T-cell (primary cell): ENCODE results near the gene HAO1. TPM values are rescaled to one million over a fixed set of nuclear protein-coding genes. Genes with fewer than 3 reads are reported as not detected.

Experiments used
- ATAC-seq, 4 experiments: fragments of 200-7000 bp in 3 of 4; fragments of 150-1000 bp in 1 of 4; cut with Tn5 transposase; replicated peaks in 1 of 4; 1 replicate in 3 of 4; 2 replicates in 1 of 4; pipeline ENCODE4 v1.10.0; 2021; ENCODE audit warnings: moderate library complexity in 3 of 4, mild to moderate bottlenecking in 2 of 4, moderate number of reproducible peaks in 1 of 4
- CTCF ChIA-PET, 2 donors: fragments of 300-600 bp; sonication (Branson Sonifier 250); formaldehyde crosslinking; loops; one replicate each; lab custom pipeline; 2022; ENCODE audit warnings: antibody characterized with exemption in 2 of 2; lab: Charles Lee
- POLR2A ChIA-PET, 2 donors: fragments of 300-600 bp; sonication (Branson Sonifier 250); formaldehyde crosslinking; loops; one replicate each; lab custom pipeline; 2022; ENCODE audit warnings: antibody characterized with exemption in 2 of 2; lab: Charles Lee
- DNase-seq, 35 experiments: peaks; one replicate each; pipeline versions ENCODE4 v3.0.0 to v3.0.0-alpha.2; 2013 to 2023
- H3K27ac ChIP-seq: one replicate; pipeline ENCODE4 v1.5.1; 2013; ENCODE audit warnings: low read length
- H3K27me3 ChIP-seq, 2 experiments: replicated peaks in 1 of 2; 1 replicate in 1 of 2; 2 replicates in 1 of 2; pipeline versions ENCODE4 v1.6.1 to v1.7.0; 2013; ENCODE audit warnings: low read length in 1 of 2, mixed read lengths in 1 of 2; ENCODE audit not compliant: control insufficient read depth in 2 of 2, insufficient read depth in 2 of 2; ENCODE audit errors: extremely low read depth in 1 of 2
- H3K36me3 ChIP-seq, 2 donors: 1 replicate in 1 of 2; 2 replicates in 1 of 2; pipeline versions ENCODE4 v1.6.1 to v1.7.0; 2013; ENCODE audit warnings: low read length in 1 of 2; ENCODE audit not compliant: control insufficient read depth in 2 of 2, insufficient read depth in 1 of 2; ENCODE audit errors: extremely low read depth in 1 of 2
- H3K4me1 ChIP-seq, 2 experiments: 1 replicate in 1 of 2; 2 replicates in 1 of 2; pipeline versions ENCODE4 v1.6.1 to v1.7.0; 2013; ENCODE audit warnings: low read length in 2 of 2, mixed read lengths in 1 of 2; ENCODE audit not compliant: insufficient read depth in 2 of 2, control insufficient read depth in 1 of 2; ENCODE audit errors: extremely low read depth in 1 of 2
- H3K4me3 ChIP-seq, 2 donors: 1 replicate in 1 of 2; 2 replicates in 1 of 2; pipeline versions ENCODE4 v1.5.1 to v1.7.0; 2013; ENCODE audit warnings: mild to moderate bottlenecking in 2 of 2, low read length in 1 of 2, moderate library complexity in 1 of 2; ENCODE audit not compliant: control insufficient read depth in 1 of 2; ENCODE audit errors: extremely low read depth in 1 of 2
- H3K9me3 ChIP-seq: 2 replicates; pipeline ENCODE4 v1.7.0; 2013
- H3K27ac Mint-ChIP-seq, 2 donors: one replicate each; pipeline ENCODE4 v1.8.0; 2020 to 2021; ENCODE audit warnings: mild to moderate bottlenecking in 2 of 2, mixed read lengths in 2 of 2
- H3K27me3 Mint-ChIP-seq, 2 donors: one replicate each; pipeline ENCODE4 v1.8.0; 2021 to 2022; ENCODE audit warnings: mixed read lengths in 2 of 2
- H3K36me3 Mint-ChIP-seq: one replicate; pipeline ENCODE4 v1.8.0; 2021; ENCODE audit warnings: mixed read lengths
- H3K4me1 Mint-ChIP-seq, 3 donors: one replicate each; pipeline ENCODE4 v1.8.0; 2020 to 2022; ENCODE audit warnings: mixed read lengths in 3 of 3, mild to moderate bottlenecking in 1 of 3
- H3K4me3 Mint-ChIP-seq, 3 donors: one replicate each; pipeline ENCODE4 v1.8.0; 2020 to 2022; ENCODE audit warnings: mild to moderate bottlenecking in 3 of 3, mixed read lengths in 3 of 3, moderate library complexity in 3 of 3
- H3K9me3 Mint-ChIP-seq, 3 donors: one replicate each; pipeline ENCODE4 v1.8.0; 2020 to 2022; ENCODE audit warnings: mixed read lengths in 3 of 3
- WGBS: methylation state at CpG from one replicate; pipeline ENCODE4 v1.1.5; 2013; ENCODE audit warnings: missing lambda C conversion rate; ENCODE audit not compliant: insufficient coverage; 5-methylcytosine and 5-hydroxymethylcytosine counted together
- total RNA-seq, 35 experiments: library from RNA in 6 of 35; stranded (reverse) in 6 of 35; fragments of 120-200 nt in 1 of 35; gene quantifications; one replicate each; pipeline versions ENCODE4 v1.2.1 to v1.2.4 and lab custom pipeline; 2013 to 2026

Gene HAO1
- total RNA-seq, 5 donors from 2014 or later (not counting 1 experiment from before 2014, with no cell fraction given), result not detected

DNA sequence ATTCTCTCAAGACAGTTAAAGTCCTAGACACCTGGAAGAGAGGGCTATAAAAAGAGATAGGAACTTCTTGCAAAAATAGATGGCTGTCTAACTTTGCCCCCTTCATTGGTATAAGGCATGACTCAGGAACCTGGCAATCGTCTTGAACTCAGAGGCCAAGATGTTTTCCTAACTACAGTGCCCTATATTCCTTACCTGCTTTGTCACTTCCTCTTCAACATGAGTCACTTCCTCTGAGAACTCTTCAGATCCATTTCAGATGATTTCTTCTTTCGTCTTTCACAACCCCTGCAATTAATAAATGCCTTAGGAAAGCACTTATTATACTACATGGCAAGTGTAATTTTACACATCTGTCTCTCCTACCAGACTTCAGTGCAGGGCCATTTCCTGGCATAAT, 83.5 kb downstream of the HAO1 start:
- ChIA-PET POLR2A (interaction anchor here in 1 of 2 donors (0.7 kb wide), 1 partner anchor 723 kb away, joined by 4 read pairs; no protein-coding TSS in a partner anchor), CTCF (no interaction called here)
- Mint-ChIP-seq H3K4me3 (no peak overlapping the region), H3K4me1 (no peaks in the 10 kb centered on the region), H3K9me3 (no peaks in the 10 kb centered on the region), H3K27me3 (peaks cover 0 to 4% of the 10 kb centered on the region in 2 donors), H3K27ac (no peak overlapping the region), H3K36me3 (no peaks in the 10 kb centered on the region)
- no peak for DNase-seq
- 0% methylated on average over 1 of the region's 2 CpGs for WGBS
- no peak for ATAC-seq
- Histone ChIP-seq H3K27me3 (no peaks in the 10 kb centered on the region), H3K36me3 (no peaks in the 10 kb centered on the region), H3K9me3 (no peaks in the 10 kb centered on the region), H3K27ac (no peak overlapping the region), H3K4me3 (no peak overlapping the region), H3K4me1 (no peaks in the 10 kb centered on the region)

DNA sequence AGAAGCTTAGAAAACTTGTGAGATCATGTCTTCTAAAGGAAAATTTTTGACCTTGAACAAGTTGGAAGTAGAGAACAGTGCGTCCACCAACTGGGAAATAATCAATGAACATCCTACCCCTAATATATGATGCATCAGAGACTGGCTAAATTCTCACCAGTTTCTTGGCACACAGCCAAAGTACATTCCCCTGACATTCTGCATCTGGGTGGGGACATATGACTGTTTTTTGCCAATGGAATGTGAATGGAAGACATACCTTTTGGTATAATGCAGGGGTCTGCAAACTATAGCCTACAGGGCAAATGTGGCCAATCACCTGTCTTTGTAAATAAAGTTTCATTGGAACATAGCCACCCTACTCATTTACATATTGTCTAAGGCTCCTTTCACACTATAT, 84.7 kb downstream of the HAO1 start:
- no peaks in the 10 kb centered on the region for H3K36me3 Mint-ChIP-seq
- Histone ChIP-seq H3K4me1 (no peaks in the 10 kb centered on the region), H3K36me3 (no peaks in the 10 kb centered on the region), H3K4me3 (no peak overlapping the region), H3K27ac (no peak overlapping the region), H3K9me3 (no peaks in the 10 kb centered on the region), H3K27me3 (no peaks in the 10 kb centered on the region)
- CTCF ChIA-PET, result no interaction called here
- ATAC-seq (no peak), DNase-seq (no peak)
- H3K4me1 Mint-ChIP-seq, result no peaks in the 10 kb centered on the region
- no peak overlapping the region for H3K27ac Mint-ChIP-seq
- H3K4me3 Mint-ChIP-seq, result no peak overlapping the region
- peaks cover 3 to 4% of the 10 kb centered on the region in 2 donors for H3K27me3 Mint-ChIP-seq
- H3K9me3 Mint-ChIP-seq, result no peaks in the 10 kb centered on the region
- WGBS, result no CpG with 5 or more reads among the region's 1 CpG
- POLR2A ChIA-PET, result no interaction called here

DNA sequence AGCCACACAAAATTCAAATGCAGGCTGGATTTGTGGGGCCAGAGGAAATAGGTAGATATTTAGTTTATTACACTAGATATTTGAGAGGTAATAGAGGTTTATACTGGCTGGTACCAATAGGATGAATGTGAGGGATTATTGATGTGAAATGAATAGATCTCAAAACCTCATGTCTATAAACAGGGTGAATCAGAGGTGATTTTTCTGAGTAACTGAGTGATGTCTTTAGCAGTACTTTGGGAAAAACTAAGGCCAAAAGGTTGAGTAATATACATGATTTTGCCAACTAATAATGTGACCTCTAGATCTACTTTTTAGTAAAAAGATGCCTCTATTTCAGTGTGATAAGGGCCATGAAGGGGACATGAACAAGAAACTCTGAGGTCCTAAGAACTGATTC, 86.8 kb downstream of the HAO1 start:
- DNase-seq (no peak), ATAC-seq (no peak)
- H3K4me1 Mint-ChIP-seq, result no peaks in the 10 kb centered on the region
- Histone ChIP-seq H3K4me3 (no peak overlapping the region), H3K27ac (no peak overlapping the region), H3K27me3 (no peaks in the 10 kb centered on the region), H3K36me3 (no peaks in the 10 kb centered on the region), H3K4me1 (no peaks in the 10 kb centered on the region), H3K9me3 (no peaks in the 10 kb centered on the region)
- ChIA-PET CTCF (no interaction called here), POLR2A (no interaction called here)
- H3K9me3 Mint-ChIP-seq, result no peaks in the 10 kb centered on the region
- H3K27me3 Mint-ChIP-seq, result peaks cover 3 to 6% of the 10 kb centered on the region in 2 donors
- no peak overlapping the region for H3K4me3 Mint-ChIP-seq
- H3K36me3 Mint-ChIP-seq, result no peaks in the 10 kb centered on the region
- H3K27ac Mint-ChIP-seq, result no peak overlapping the region

DNA sequence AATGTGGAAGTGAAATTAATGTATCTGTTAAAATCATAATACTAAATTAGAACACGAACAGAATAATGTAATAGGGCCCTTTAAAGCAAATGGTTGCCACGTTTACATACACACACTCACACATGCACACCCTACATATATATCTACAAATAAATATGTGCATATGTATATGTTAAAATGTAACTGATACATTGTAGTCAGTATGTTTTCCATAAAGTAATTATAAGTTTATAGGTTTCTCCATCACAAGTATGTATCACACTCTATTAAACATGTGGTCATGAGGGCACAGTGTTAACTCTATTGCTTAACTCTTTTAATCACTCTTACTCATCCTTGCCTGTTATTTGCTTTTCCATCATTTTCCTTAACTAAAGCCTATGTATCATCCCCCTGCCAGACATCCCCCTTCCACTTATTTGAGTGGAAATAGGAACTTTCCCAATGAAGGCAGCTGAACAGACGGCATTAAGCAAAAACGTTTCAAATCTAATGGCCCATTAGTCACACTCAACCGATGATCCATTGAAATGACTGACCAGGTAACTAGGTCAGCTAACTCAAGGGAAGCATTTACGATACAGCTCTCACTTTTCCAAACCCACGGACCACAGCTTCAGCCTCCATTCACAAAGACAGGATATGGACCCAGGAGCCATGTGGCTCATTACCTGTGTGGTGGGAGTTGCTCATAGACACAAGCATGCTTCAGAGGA, 89.3 kb downstream of the HAO1 start:
- ATAC-seq (no peak), DNase-seq (no peak)
- peaks cover 3 to 5% of the 10 kb centered on the region in 2 donors for H3K27me3 Mint-ChIP-seq
- CTCF ChIA-PET, result no interaction called here
- H3K9me3 Mint-ChIP-seq, result no peaks in the 10 kb centered on the region
- POLR2A ChIA-PET, result no interaction called here
- no peaks in the 10 kb centered on the region for H3K27me3 ChIP-seq
- H3K27ac ChIP-seq, result no peak overlapping the region
- no peaks in the 10 kb centered on the region for H3K4me1 ChIP-seq
- no peak overlapping the region for H3K4me3 ChIP-seq
- H3K4me3 Mint-ChIP-seq, result no peak overlapping the region
- no peaks in the 10 kb centered on the region for H3K36me3 Mint-ChIP-seq
- H3K27ac Mint-ChIP-seq, result no peak overlapping the region
- H3K36me3 ChIP-seq, result no peaks in the 10 kb centered on the region
- H3K9me3 ChIP-seq, result no peaks in the 10 kb centered on the region
- 73% methylated on average over 3 of the region's 7 CpGs for WGBS
- H3K4me1 Mint-ChIP-seq, result no peaks in the 10 kb centered on the region

DNA sequence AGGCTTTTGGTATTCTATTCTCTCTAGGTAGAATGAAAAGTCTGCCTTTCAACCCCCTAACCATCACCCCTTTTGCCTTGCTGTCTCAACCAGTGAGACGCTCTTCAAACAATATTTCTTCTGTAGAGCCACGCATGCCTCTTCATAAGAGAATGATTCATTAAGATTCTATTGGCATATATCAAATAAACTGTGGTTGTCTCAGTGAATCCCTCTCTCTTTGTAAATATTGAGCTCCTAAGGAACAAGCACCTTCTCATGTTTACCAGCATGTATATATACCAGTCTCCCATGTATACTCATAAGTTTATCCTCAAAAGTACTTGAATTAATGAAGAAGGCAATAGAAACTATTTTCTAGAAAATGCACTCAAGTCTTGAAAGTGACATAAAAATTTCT, 90.6 kb downstream of the HAO1 start:
- Mint-ChIP-seq H3K36me3 (no peaks in the 10 kb centered on the region), H3K27me3 (peaks cover 3 to 5% of the 10 kb centered on the region in 2 donors), H3K27ac (no peak overlapping the region), H3K4me3 (no peak overlapping the region), H3K9me3 (no peaks in the 10 kb centered on the region), H3K4me1 (no peaks in the 10 kb centered on the region)
- ATAC-seq (no peak), DNase-seq (no peak)
- no peak overlapping the region for H3K27ac ChIP-seq
- H3K4me1 ChIP-seq, result no peaks in the 10 kb centered on the region
- no peak overlapping the region for H3K4me3 ChIP-seq
- no peaks in the 10 kb centered on the region for H3K9me3 ChIP-seq
- WGBS, result no CpG with 5 or more reads among the region's 2 CpGs
- H3K27me3 ChIP-seq, result no peaks in the 10 kb centered on the region
- ChIA-PET POLR2A (no interaction called here), CTCF (interaction anchor here in 1 of 2 donors (0.6 kb wide), 1 partner anchor 35 kb away, joined by 3 read pairs; no protein-coding TSS in a partner anchor)
- H3K36me3 ChIP-seq, result no peaks in the 10 kb centered on the region

DNA sequence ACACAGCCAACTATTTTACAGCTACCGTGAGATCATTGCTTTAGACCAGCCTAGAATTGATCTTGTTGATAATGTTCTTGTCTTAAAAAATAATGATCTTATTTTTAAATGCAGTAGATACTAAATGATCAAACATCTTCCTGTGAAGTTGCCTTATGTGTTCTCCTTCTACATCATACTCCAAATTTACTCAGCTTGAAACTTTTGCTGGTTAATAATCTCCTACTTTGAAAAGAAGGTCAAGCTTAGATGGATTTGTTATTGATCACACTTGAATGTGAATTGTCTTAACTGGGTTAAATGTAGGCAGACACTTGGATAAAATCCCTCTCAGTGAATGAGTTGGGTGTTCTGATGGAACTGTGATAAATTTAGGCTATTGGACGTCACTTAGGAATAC, 91.9 kb downstream of the HAO1 start:
- CTCF ChIA-PET, result no interaction called here
- ATAC-seq (no peak), DNase-seq (no peak)
- POLR2A ChIA-PET, result no interaction called here
- H3K36me3 ChIP-seq, result no peaks in the 10 kb centered on the region
- no peak overlapping the region for H3K27ac ChIP-seq
- no peaks in the 10 kb centered on the region for H3K27me3 ChIP-seq
- Mint-ChIP-seq H3K27ac (no peak overlapping the region), H3K4me1 (no peaks in the 10 kb centered on the region), H3K4me3 (no peak overlapping the region), H3K27me3 (peaks cover 3% of the 10 kb centered on the region in 2 donors), H3K9me3 (no peaks in the 10 kb centered on the region), H3K36me3 (no peaks in the 10 kb centered on the region)
- H3K4me1 ChIP-seq, result no peaks in the 10 kb centered on the region
- no peak overlapping the region for H3K4me3 ChIP-seq
- H3K9me3 ChIP-seq, result no peaks in the 10 kb centered on the region
- WGBS, result no CpG with 5 or more reads among the region's 2 CpGs

DNA sequence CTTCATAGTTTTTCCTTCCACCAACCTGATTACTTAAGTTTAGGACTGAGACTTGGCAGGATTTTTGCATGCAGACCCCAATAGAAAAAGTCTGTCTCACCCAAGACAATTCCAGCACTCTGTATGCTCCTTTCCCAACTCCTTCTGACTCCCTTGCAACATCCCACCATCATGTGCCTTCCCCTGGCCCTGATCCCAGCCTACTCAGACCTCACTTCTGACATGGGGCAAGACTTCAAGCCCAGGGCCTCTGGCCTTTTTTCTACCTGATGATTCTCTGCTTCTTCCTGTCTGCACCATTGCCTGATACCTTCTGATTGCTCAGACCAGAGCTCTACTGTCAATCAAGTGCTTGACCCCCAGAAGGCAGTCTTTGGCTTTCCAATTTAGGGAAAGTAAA, 96.6 kb downstream of the HAO1 start:
- H3K27ac Mint-ChIP-seq, result no peak overlapping the region
- Histone ChIP-seq H3K36me3 (no peaks in the 10 kb centered on the region), H3K4me3 (no peak overlapping the region), H3K9me3 (no peaks in the 10 kb centered on the region), H3K27ac (no peak overlapping the region), H3K4me1 (no peaks in the 10 kb centered on the region), H3K27me3 (no peaks in the 10 kb centered on the region)
- ATAC-seq (no peak), DNase-seq (no peak)
- no peaks in the 10 kb centered on the region for H3K9me3 Mint-ChIP-seq
- POLR2A ChIA-PET, result no interaction called here
- H3K27me3 Mint-ChIP-seq, result peaks cover 3 to 5% of the 10 kb centered on the region in 2 donors
- no peaks in the 10 kb centered on the region for H3K36me3 Mint-ChIP-seq
- CTCF ChIA-PET, result no interaction called here
- no peak overlapping the region for H3K4me3 Mint-ChIP-seq
- no peaks in the 10 kb centered on the region for H3K4me1 Mint-ChIP-seq
